ENCODE measurements around the gene NUMA1. TPM values are rescaled to one million over a fixed set of nuclear protein-coding genes. Genes with fewer than 3 reads are reported as not detected.

The NUMA1 gene
- total RNA-seq, 1 donor from 2014 or later = 177 TPM

GRCh38 chr11:71988050-71988449, 92.3 kb downstream of the NUMA1 start:
- Histone ChIP-seq H3K4me1 (ENCODE audit: control insufficient read depth in 3 of 3, insufficient read depth in 3 of 3, low read length in 3 of 3) (peaks cover 0 to 7% (median 7%) of the 10 kb centered on the region in 3 donors), H3K36me3 (ENCODE audit: control insufficient read depth in 3 of 3, insufficient read depth in 3 of 3, low read length in 3 of 3) (peaks cover 2 to 26% (median 12%) of the 10 kb centered on the region in 3 donors), H3K9me3 (ENCODE audit: control insufficient read depth in 3 of 3, low read length in 3 of 3) (no peaks in the 10 kb centered on the region), H3K27ac (ENCODE audit: low read depth, low read length) (no peak overlapping the region), H3K27me3 (ENCODE audit: control insufficient read depth in 3 of 3, insufficient read depth in 3 of 3, low read length in 3 of 3) (no peaks in the 10 kb centered on the region), H3K9ac (ENCODE audit: low read depth in 1 of 3, low read length in 3 of 3) (no peak overlapping the region), H3K4me3 (ENCODE audit: low read length in 3 of 3) (no peak overlapping the region)

GRCh38 chr11:71987521-71987920, 92.8 kb downstream of the NUMA1 start:
- Histone ChIP-seq H3K9ac (ENCODE audit: low read depth in 1 of 3, low read length in 3 of 3) (no peak overlapping the region), H3K4me1 (ENCODE audit: control insufficient read depth in 3 of 3, insufficient read depth in 3 of 3, low read length in 3 of 3) (peaks cover 0 to 7% (median 7%) of the 10 kb centered on the region in 3 donors), H3K4me3 (ENCODE audit: low read length in 3 of 3) (no peak overlapping the region), H3K9me3 (ENCODE audit: control insufficient read depth in 3 of 3, low read length in 3 of 3) (no peaks in the 10 kb centered on the region), H3K27ac (ENCODE audit: low read depth, low read length) (no peak overlapping the region), H3K27me3 (ENCODE audit: control insufficient read depth in 3 of 3, insufficient read depth in 3 of 3, low read length in 3 of 3) (no peaks in the 10 kb centered on the region), H3K36me3 (ENCODE audit: control insufficient read depth in 3 of 3, insufficient read depth in 3 of 3, low read length in 3 of 3) (peaks cover 2 to 26% (median 12%) of the 10 kb centered on the region in 3 donors)

DNA sequence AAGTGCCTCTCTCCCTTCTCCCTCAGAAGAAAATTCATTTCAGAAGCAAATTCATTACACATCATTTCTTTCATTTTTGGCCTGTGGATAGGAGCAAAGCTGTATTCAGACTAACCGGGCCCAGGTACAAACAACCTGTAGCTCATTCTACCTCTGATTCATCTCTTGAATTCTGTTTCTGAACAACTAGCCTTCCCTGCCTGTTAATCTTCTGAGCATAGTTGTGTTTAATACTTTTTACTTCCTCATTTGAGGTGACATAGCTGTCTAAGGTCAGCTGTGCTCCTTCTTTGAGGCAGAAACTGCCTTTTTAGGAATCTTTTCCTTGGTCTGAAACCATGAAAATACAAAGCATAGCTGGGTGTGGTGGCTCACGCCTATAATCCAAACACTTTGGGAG, 94.2 kb downstream of the NUMA1 start:
- Histone ChIP-seq H3K4me3 (ENCODE audit: low read length in 3 of 3) (no peak overlapping the region), H3K27me3 (ENCODE audit: control insufficient read depth in 3 of 3, insufficient read depth in 3 of 3, low read length in 3 of 3) (no peaks in the 10 kb centered on the region), H3K27ac (ENCODE audit: low read depth, low read length) (no peak overlapping the region), H3K9me3 (ENCODE audit: control insufficient read depth in 3 of 3, low read length in 3 of 3) (no peaks in the 10 kb centered on the region), H3K36me3 (ENCODE audit: control insufficient read depth in 3 of 3, insufficient read depth in 3 of 3, low read length in 3 of 3) (peaks cover 2 to 25% (median 12%) of the 10 kb centered on the region in 3 donors), H3K9ac (ENCODE audit: low read depth in 1 of 3, low read length in 3 of 3) (no peak overlapping the region), H3K4me1 (ENCODE audit: control insufficient read depth in 3 of 3, insufficient read depth in 3 of 3, low read length in 3 of 3) (peaks cover 0 to 7% (median 7%) of the 10 kb centered on the region in 3 donors)

DNA sequence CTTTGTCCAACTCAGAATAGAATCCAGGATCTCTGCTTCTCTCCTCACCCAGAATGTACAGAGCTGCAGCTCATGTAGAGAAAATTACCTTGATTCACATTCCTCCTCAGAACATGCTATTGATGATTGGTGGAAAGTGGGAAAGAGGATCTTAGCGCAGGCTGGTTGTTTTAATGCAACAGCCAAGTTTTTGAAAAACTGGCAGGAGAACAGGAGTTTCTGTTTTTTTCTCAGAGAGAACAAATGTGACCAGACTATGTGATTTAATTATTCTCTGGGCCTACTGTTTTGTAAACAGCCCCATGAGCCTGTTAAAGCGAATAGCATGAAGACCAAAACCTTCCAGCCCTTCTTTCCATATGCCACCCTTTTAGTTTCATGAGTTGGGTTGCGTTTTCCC, 100.7 kb downstream of the NUMA1 start:
- H3K4me1 ChIP-seq (ENCODE audit: control insufficient read depth in 3 of 3, insufficient read depth in 3 of 3, low read length in 3 of 3) = peaks cover 0 to 4% (median 3%) of the 10 kb centered on the region in 3 donors
- H3K27me3 ChIP-seq (ENCODE audit: control insufficient read depth in 3 of 3, insufficient read depth in 3 of 3, low read length in 3 of 3) = no peaks in the 10 kb centered on the region
- H3K36me3 ChIP-seq (ENCODE audit: control insufficient read depth in 3 of 3, insufficient read depth in 3 of 3, low read length in 3 of 3) = peaks cover 2 to 5% (median 4%) of the 10 kb centered on the region in 3 donors
- no peak overlapping the region for H3K27ac ChIP-seq (ENCODE audit: low read depth, low read length)
- no peak overlapping the region for H3K4me3 ChIP-seq (ENCODE audit: low read length in 3 of 3)
- H3K9me3 ChIP-seq (ENCODE audit: control insufficient read depth in 3 of 3, low read length in 3 of 3) = no peaks in the 10 kb centered on the region
- H3K9ac ChIP-seq (ENCODE audit: low read depth in 1 of 3, low read length in 3 of 3) = peak overlapping the region in 1 of 3 donors; percentile 7

- Histone ChIP-seq H3K27me3 (ENCODE audit: control insufficient read depth in 3 of 3, insufficient read depth in 3 of 3, low read length in 3 of 3) (no peaks in the 10 kb centered on the region), H3K9ac (ENCODE audit: low read depth in 1 of 3, low read length in 3 of 3) (peak overlapping the region in 1 of 3 donors; percentile 7), H3K4me3 (ENCODE audit: low read length in 3 of 3) (no peak overlapping the region), H3K36me3 (ENCODE audit: control insufficient read depth in 3 of 3, insufficient read depth in 3 of 3, low read length in 3 of 3) (peaks cover 2 to 5% (median 4%) of the 10 kb centered on the region in 3 donors), H3K9me3 (ENCODE audit: control insufficient read depth in 3 of 3, low read length in 3 of 3) (no peaks in the 10 kb centered on the region), H3K27ac (ENCODE audit: low read depth, low read length) (no peak overlapping the region), H3K4me1 (ENCODE audit: control insufficient read depth in 3 of 3, insufficient read depth in 3 of 3, low read length in 3 of 3) (peaks cover 0 to 4% (median 3%) of the 10 kb centered on the region in 3 donors)
These were observed 101.2 kb downstream of the NUMA1 start for GRCh38 chr11:71979094-71979493.

DNA sequence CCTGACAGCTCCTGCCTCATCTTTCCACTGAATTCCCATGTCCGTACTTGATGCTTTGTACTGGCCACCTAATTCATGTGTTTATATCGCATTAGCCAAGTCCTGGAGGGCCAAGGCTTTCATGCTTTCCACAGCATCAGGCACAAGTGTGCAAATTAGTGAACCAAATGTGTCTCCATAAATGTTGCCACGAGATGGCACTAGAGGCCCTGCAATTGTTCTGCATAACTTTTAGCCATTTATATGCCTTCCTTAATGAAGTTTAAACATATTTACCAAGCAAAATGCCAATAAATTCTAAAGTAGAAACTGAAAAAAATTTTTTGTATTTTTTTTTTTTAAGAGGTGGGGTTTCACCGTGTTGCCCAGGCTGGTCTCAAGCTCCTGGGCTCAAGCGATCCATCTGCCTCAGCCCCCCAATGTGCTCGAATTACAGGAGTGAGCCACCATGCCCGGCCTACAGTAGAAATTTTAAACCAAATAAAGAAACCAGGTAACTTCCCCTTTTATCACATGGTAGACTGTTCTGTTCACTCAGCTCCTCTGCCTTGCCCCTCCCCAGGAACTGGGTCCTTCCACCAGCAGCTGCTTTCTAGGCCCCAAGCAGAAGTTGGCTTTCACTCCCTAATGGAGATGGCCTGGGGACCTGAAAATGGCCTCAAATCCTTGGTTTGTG, 102.5 kb downstream of the NUMA1 start:
- H3K27me3 ChIP-seq (ENCODE audit: control insufficient read depth in 3 of 3, insufficient read depth in 3 of 3, low read length in 3 of 3) = no peaks in the 10 kb centered on the region
- no peak overlapping the region for H3K9ac ChIP-seq (ENCODE audit: low read depth in 1 of 3, low read length in 3 of 3)
- no peaks in the 10 kb centered on the region for H3K36me3 ChIP-seq (ENCODE audit: control insufficient read depth in 3 of 3, insufficient read depth in 3 of 3, low read length in 3 of 3)
- H3K4me3 ChIP-seq (ENCODE audit: low read length in 3 of 3) = no peak overlapping the region
- no peaks in the 10 kb centered on the region for H3K9me3 ChIP-seq (ENCODE audit: control insufficient read depth in 3 of 3, low read length in 3 of 3)
- peaks cover 0 to 5% (median 3%) of the 10 kb centered on the region in 3 donors for H3K4me1 ChIP-seq (ENCODE audit: control insufficient read depth in 3 of 3, insufficient read depth in 3 of 3, low read length in 3 of 3)
- H3K27ac ChIP-seq (ENCODE audit: low read depth, low read length) = no peak overlapping the region

DNA sequence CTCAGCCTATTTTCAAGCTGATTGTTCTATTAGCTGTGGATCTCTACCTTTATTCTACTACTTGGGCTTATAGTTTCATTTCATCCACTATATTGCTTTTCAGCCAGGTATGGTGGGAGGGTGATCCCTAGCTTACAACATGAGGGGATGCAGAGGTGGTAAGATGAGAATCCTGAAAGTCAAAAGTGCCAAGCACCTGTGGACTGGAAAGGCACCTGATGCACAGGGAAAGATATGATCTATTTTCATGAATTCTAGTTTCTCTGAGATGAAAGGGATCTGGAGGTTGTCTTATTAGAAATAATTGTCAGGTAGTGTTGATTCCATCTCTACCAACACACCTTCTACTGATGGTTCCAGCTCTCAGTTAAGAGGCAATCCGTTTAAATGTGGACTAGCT, 103.3 kb downstream of the NUMA1 start:
- Histone ChIP-seq H3K27ac (ENCODE audit: low read depth, low read length) (no peak overlapping the region), H3K9ac (ENCODE audit: low read depth in 1 of 3, low read length in 3 of 3) (no peak overlapping the region), H3K4me1 (ENCODE audit: control insufficient read depth in 3 of 3, insufficient read depth in 3 of 3, low read length in 3 of 3) (peaks cover 0 to 11% (median 3%) of the 10 kb centered on the region in 3 donors), H3K9me3 (ENCODE audit: control insufficient read depth in 3 of 3, low read length in 3 of 3) (no peaks in the 10 kb centered on the region), H3K36me3 (ENCODE audit: control insufficient read depth in 3 of 3, insufficient read depth in 3 of 3, low read length in 3 of 3) (no peaks in the 10 kb centered on the region), H3K4me3 (ENCODE audit: low read length in 3 of 3) (no peak overlapping the region), H3K27me3 (ENCODE audit: control insufficient read depth in 3 of 3, insufficient read depth in 3 of 3, low read length in 3 of 3) (no peaks in the 10 kb centered on the region)

- Histone ChIP-seq H3K27ac (ENCODE audit: low read depth, low read length) (no peak overlapping the region), H3K36me3 (ENCODE audit: control insufficient read depth in 3 of 3, insufficient read depth in 3 of 3, low read length in 3 of 3) (no peaks in the 10 kb centered on the region), H3K27me3 (ENCODE audit: control insufficient read depth in 3 of 3, insufficient read depth in 3 of 3, low read length in 3 of 3) (no peaks in the 10 kb centered on the region), H3K9ac (ENCODE audit: low read depth in 1 of 3, low read length in 3 of 3) (no peak overlapping the region), H3K9me3 (ENCODE audit: control insufficient read depth in 3 of 3, low read length in 3 of 3) (no peaks in the 10 kb centered on the region), H3K4me1 (ENCODE audit: control insufficient read depth in 3 of 3, insufficient read depth in 3 of 3, low read length in 3 of 3) (peaks cover 0 to 14% (median 3%) of the 10 kb centered on the region in 3 donors), H3K4me3 (ENCODE audit: low read length in 3 of 3) (no peak overlapping the region)
These were observed 103.8 kb downstream of the NUMA1 start for GRCh38 chr11:71976551-71976950.

- H3K9me3 ChIP-seq (ENCODE audit: control insufficient read depth in 3 of 3, low read length in 3 of 3) = no peaks in the 10 kb centered on the region
- H3K4me1 ChIP-seq (ENCODE audit: control insufficient read depth in 3 of 3, insufficient read depth in 3 of 3, low read length in 3 of 3) = peaks cover 0 to 11% (median 3%) of the 10 kb centered on the region in 3 donors
- H3K27ac ChIP-seq (ENCODE audit: low read depth, low read length) = no peak overlapping the region
- H3K4me3 ChIP-seq (ENCODE audit: low read length in 3 of 3) = no peak overlapping the region
- H3K27me3 ChIP-seq (ENCODE audit: control insufficient read depth in 3 of 3, insufficient read depth in 3 of 3, low read length in 3 of 3) = no peaks in the 10 kb centered on the region
- H3K9ac ChIP-seq (ENCODE audit: low read depth in 1 of 3, low read length in 3 of 3) = no peak overlapping the region
- peaks cover 2 to 4% (median 3%) of the 10 kb centered on the region in 3 donors for H3K36me3 ChIP-seq (ENCODE audit: control insufficient read depth in 3 of 3, insufficient read depth in 3 of 3, low read length in 3 of 3)
These were observed 108.7 kb downstream of the NUMA1 start for GRCh38 chr11:71971680-71972079.

GRCh38 chr11:71964641-71965040, 115.7 kb downstream of the NUMA1 start:
- Histone ChIP-seq H3K9ac (ENCODE audit: low read depth in 1 of 3, low read length in 3 of 3) (no peak overlapping the region), H3K9me3 (ENCODE audit: control insufficient read depth in 3 of 3, low read length in 3 of 3) (no peaks in the 10 kb centered on the region), H3K27me3 (ENCODE audit: control insufficient read depth in 3 of 3, insufficient read depth in 3 of 3, low read length in 3 of 3) (no peaks in the 10 kb centered on the region), H3K27ac (ENCODE audit: low read depth, low read length) (no peak overlapping the region), H3K4me1 (ENCODE audit: control insufficient read depth in 3 of 3, insufficient read depth in 3 of 3, low read length in 3 of 3) (no peaks in the 10 kb centered on the region), H3K4me3 (ENCODE audit: low read length in 3 of 3) (no peak overlapping the region), H3K36me3 (ENCODE audit: control insufficient read depth in 3 of 3, insufficient read depth in 3 of 3, low read length in 3 of 3) (peaks cover 12 to 19% (median 17%) of the 10 kb centered on the region in 3 donors)

Data from skeletal muscle tissue (tissue), 4 donors.